K562 (cell line): ENCODE measurements around the gene RBBP5.

Experiments used
- CBX3 ChIP-seq, 2 experiments: IDR thresholded peaks; 1 replicate in 1 of 2; 2 replicates in 1 of 2; pipeline ENCODE4 v1.6.1; 2012; ENCODE audit warnings: inconsistent platforms in 2 of 2, low read length in 2 of 2, borderline replicate concordance in 1 of 2, control low read depth in 1 of 2
- CGGBP1 ChIP-seq: fragments of 250-450 bp; sonication (Bioruptor Pico); IDR thresholded peaks from 2 replicates; pipeline ENCODE4 v1.9.0; 2021; ENCODE audit warnings: mild to moderate bottlenecking

- TF ChIP-seq CGGBP1 (CRISPR knock-in tag) (no peak), CBX3 (IDR thresholded peaks at IDR 0.05; ENCODE audit: borderline replicate concordance in 1 of 2, low read length in 2 of 2) (no peak)
These were observed 59.5 kb downstream of the RBBP5 start for GRCh38 chr1:205062319-205062718.
